Ovary (tissue), 9 donors: ENCODE results near the gene C1orf159. TPM values are rescaled to one million over a fixed set of nuclear protein-coding genes. Genes with fewer than 3 reads are reported as not detected.

Source experiments
- DNase-seq, 5 donors: peaks; one replicate each; pipeline ENCODE4 v3.0.0-alpha.2; 2019 to 2020
- H3K27ac ChIP-seq, 2 donors: fragments of 200-600 bp; one replicate each; pipeline versions ENCODE4 v1.5.1 to v1.8.0; 2019 to 2022
- H3K27me3 ChIP-seq: fragments of 200-600 bp; one replicate; pipeline ENCODE4 v1.8.0; 2022
- H3K36me3 ChIP-seq: fragments of 200-600 bp; sonication (generic); one replicate; pipeline ENCODE4 v1.5.1; 2019
- H3K4me1 ChIP-seq: one replicate; pipeline ENCODE4 v1.8.1; 2013; ENCODE audit warnings: mild to moderate bottlenecking, moderate library complexity; ENCODE audit not compliant: insufficient read depth
- H3K4me3 ChIP-seq: fragments of 200-600 bp; sonication (generic); one replicate; pipeline ENCODE4 v1.5.1; 2017
- H3K9me3 ChIP-seq, 2 donors: fragments of 200-600 bp in 1 of 2; sonication (generic) in 1 of 2; one replicate each; pipeline versions ENCODE4 v1.5.1 to v1.8.1; 2013 to 2019; ENCODE audit warnings: mild to moderate bottlenecking in 1 of 2, moderate library complexity in 1 of 2
- CTCF ChIP-seq, 3 donors: fragments of 450-650 bp in 2 of 3; fragments of 200-600 bp in 1 of 3; IDR thresholded peaks; one replicate each; pipeline versions ENCODE4 v1.5.1 to v1.8.0; 2016 to 2022; ENCODE audit warnings: antibody characterized with exemption in 3 of 3, mild to moderate bottlenecking in 1 of 3
- EP300 ChIP-seq: sonication (generic); formaldehyde crosslinking; IDR thresholded peaks from one replicate; pipeline ENCODE4 v1.6.1; 2017; ENCODE audit warnings: antibody characterized with exemption
- POLR2A ChIP-seq: fragments of 450-650 bp; IDR thresholded peaks from one replicate; pipeline ENCODE4 v1.6.1; 2017; ENCODE audit warnings: antibody characterized with exemption, mild to moderate bottlenecking, moderate library complexity
- WGBS, 3 donors: extraction: QIAGEN DNeasy Blood & Tissue Kit in 1 of 3; methylation state at CpG; one replicate each; pipeline versions ENCODE4 v1.1.5 to v1.1.7; 2013 to 2017; 5-methylcytosine and 5-hydroxymethylcytosine counted together
- intact Hi-C, 4 donors: fragments of 100-400 bp; cut with DNase I; formaldehyde crosslinking; loops; one replicate each; pipeline versions ENCODE4 v1.11.0 to v1.15.1; 2022 to 2023
- polyA plus RNA-seq, 2 donors: library from polyadenylated mRNA; stranded (reverse); fragments of 200-250 nt in 1 of 2; fragments of 350-450 nt in 1 of 2; fragmentation: Illumina TruSeq in 1 of 2; extraction: RNeasy Lipid Tissue Mini Kit (QIAGEN cat#74804) in 1 of 2; gene quantifications; one replicate each; pipeline ENCODE4 v1.2.3, GENCODE V29; 2013 to 2014
- total RNA-seq, 7 donors: library from RNA; depleted of rRNA in 2 of 7; stranded (reverse); fragments of >200 nt in 2 of 7; fragmentation: NEBNext Ultra II Directional in 3 of 7; extraction: Animal tissue kit (Norgen Biotek cat#: 25700) in 3 of 7; gene quantifications; one replicate each; pipeline versions ENCODE4 v1.1.0 to v1.2.4, GENCODE V29; 2016 to 2023
- donor health status: DM: no; HTN: no; CAD: no; lungs with moderate emphysema.
- donor health status: DM: no; HTN: no; CAD: no.
- donor health status: Bipolar disorder and iron deficiency.
- donor health status: DM: yes; HTN: yes; CAD: no.
- donor health status: DM: no; HTN: no; CAD: no.
- donor health status: DM: yes; HTN: yes; CAD: no.

Gene C1orf159
- total and polyA plus RNA-seq, 9 donors, result 0.28 to 22.1 (median 9.4) TPM

- H3K4me1 ChIP-seq, result peaks cover 9% of the 10 kb centered on the region
- TF ChIP-seq EP300, result no peak
- TF ChIP-seq CTCF (IDR thresholded peaks at IDR 0.05), result no peak
- no peak for TF ChIP-seq POLR2A
- 31 to 44% (median 42%) methylated on average over 16 to 21 of the region's 21 CpGs for WGBS, 3 donors
- H3K36me3 ChIP-seq, result no peaks in the 10 kb centered on the region
- DNase-seq, result peak in 1 of 5 donors; percentile 12
- no peak overlapping the region for H3K4me3 ChIP-seq
- intact Hi-C loops, result no loop called here
- no peak overlapping the region for H3K27ac ChIP-seq
- peaks cover 3% of the 10 kb centered on the region for H3K27me3 ChIP-seq
- no peaks in the 10 kb centered on the region for H3K9me3 ChIP-seq
These were observed 40.5 kb downstream of the C1orf159 start for GRCh38 chr1:1075148-1075935.

- no peak for TF ChIP-seq EP300
- no peak for TF ChIP-seq CTCF (IDR thresholded peaks at IDR 0.05)
- TF ChIP-seq POLR2A, result no peak
- no peak overlapping the region for H3K27ac ChIP-seq
- DNase-seq, result no peak
These were observed 41.2 kb downstream of the C1orf159 start for GRCh38 chr1:1074631-1075147.

GRCh38 chr1:1073743-1074587, 41.9 kb downstream of the C1orf159 start, which contains the start of gene RNF223:
Gene RNF223 (minus strand): TSS chr1:1074306. CDS start chr1:1072566, 1,740 bp downstream.
- Histone ChIP-seq H3K9me3 (no peaks in the 10 kb centered on the region), H3K27ac (no peak within 1 kb of the TSS), H3K4me1 (no peaks in the 10 kb centered on the region), H3K27me3 (peaks cover 3% of the 10 kb centered on the region), H3K36me3 (no peaks in the 10 kb centered on the region), H3K4me3 (no peak within 1 kb of the TSS)
- WGBS, 3 donors, result 67 to 82% (median 70%) methylated on average over 32 to 35 of the region's 35 CpGs
- intact Hi-C loops, result no loop called here
- no peak for DNase-seq
- TF ChIP-seq CTCF (IDR thresholded peaks at IDR 0.05) (no peak), EP300 (no peak), POLR2A (no peak)

More at GRCh38 chr1:1074631-1075147, 41.2 kb downstream of the C1orf159 start:
- Histone ChIP-seq H3K4me3 (no peak overlapping the region), H3K4me1 (peaks cover 4% of the 10 kb centered on the region), H3K36me3 (no peaks in the 10 kb centered on the region), H3K9me3 (no peaks in the 10 kb centered on the region), H3K27me3 (peaks cover 3% of the 10 kb centered on the region)
- intact Hi-C loops, result no loop called here
- WGBS, 3 donors, result 56 to 69% (median 60%) methylated on average over 14 of the region's 14 CpGs
